HT1080 (cell line): ENCODE results near the gene RAP1GAP2. TPM values are rescaled to one million over a fixed set of nuclear protein-coding genes. Genes with fewer than 3 reads are reported as not detected.

Source experiments
- DNase-seq: peaks from one replicate; pipeline ENCODE4 v3.0.0-alpha.2; 2015; ENCODE audit warnings: low read depth
- total RNA-seq: library from RNA; depleted of rRNA; stranded (reverse); fragments of >200 nt; shearing (Covaris generic); gene quantifications from 2 replicates; pipeline ENCODE4 v1.2.3, GENCODE V29; 2014

Gene RAP1GAP2
- total RNA-seq, 1 experiment from 2014 or later = 17.5 TPM

GRCh38 chr17:2940352-2940751, 144.1 kb downstream of the RAP1GAP2 start:
- no peak for DNase-seq

- no peak for DNase-seq
Observed at GRCh38 chr17:2943981-2944380, 147.7 kb downstream of the RAP1GAP2 start.

GRCh38 chr17:2945299-2945698, 149.1 kb downstream of the RAP1GAP2 start:
- DNase-seq = no peak

- DNase-seq = no peak
Observed at GRCh38 chr17:2946144-2946543, 149.9 kb downstream of the RAP1GAP2 start.

GRCh38 chr17:2947588-2947950, 151.3 kb downstream of the RAP1GAP2 start:
- no peak for DNase-seq

- no peak for DNase-seq
Observed at GRCh38 chr17:2947996-2948550, 151.8 kb downstream of the RAP1GAP2 start.

GRCh38 chr17:2948721-2949468, 152.7 kb downstream of the RAP1GAP2 start:
- no peak for DNase-seq

GRCh38 chr17:2949469-2950044, 153.3 kb downstream of the RAP1GAP2 start:
- DNase-seq = peak; percentile 83

- DNase-seq = no peak
Observed at GRCh38 chr17:2950846-2951245, 154.6 kb downstream of the RAP1GAP2 start.

GRCh38 chr17:2952174-2952845, 156.1 kb downstream of the RAP1GAP2 start:
- DNase-seq = no peak

- peak; percentile 100 for DNase-seq
Observed at GRCh38 chr17:2954898-2955445, 158.7 kb downstream of the RAP1GAP2 start.

- no peak for DNase-seq
Observed at GRCh38 chr17:2955931-2956582, 159.8 kb downstream of the RAP1GAP2 start.

GRCh38 chr17:2957631-2958286, 161.5 kb downstream of the RAP1GAP2 start:
- no peak for DNase-seq

GRCh38 chr17:2958706-2959222, 162.5 kb downstream of the RAP1GAP2 start:
- DNase-seq = no peak

- no peak for DNase-seq
Observed at GRCh38 chr17:2959371-2960130, 163.3 kb downstream of the RAP1GAP2 start.

GRCh38 chr17:2961446-2961845, 165.2 kb downstream of the RAP1GAP2 start:
- DNase-seq = no peak

- no peak for DNase-seq
Observed at GRCh38 chr17:2962236-2962635, 166.0 kb downstream of the RAP1GAP2 start.

- DNase-seq = no peak
Observed at GRCh38 chr17:2962729-2963128, 166.5 kb downstream of the RAP1GAP2 start.

- DNase-seq = no peak
Observed at GRCh38 chr17:2963332-2964027, 167.2 kb downstream of the RAP1GAP2 start.
